Thoracic aorta (tissue), 2 donors: ENCODE results near the gene CPM. TPM values are rescaled to one million over a fixed set of nuclear protein-coding genes. Genes with fewer than 3 reads are reported as not detected.
"Not testable (repeated sequence)": the region's sequence is repeated elsewhere in the genome, so short reads cannot be mapped to it uniquely, and the experiment has no call there.

Source experiments
- ATAC-seq: fragments of 150-250 bp; one replicate; pipeline ENCODE4 v1.8.0; 2017; ENCODE audit warnings: low read depth; ENCODE audit not compliant: insufficient number of reproducible peaks, low FRiP score
- DNase-seq: peaks from one replicate; pipeline ENCODE4 v3.0.0-alpha.2; 2020; ENCODE audit warnings: low spot score
- H3K27ac ChIP-seq, 2 donors: fragments of 200-600 bp; sonication (generic); 1 replicate in 1 of 2; 2 replicates in 1 of 2; pipeline ENCODE4 v1.5.1; 2016; ENCODE audit warnings: mild to moderate bottlenecking in 2 of 2, moderate library complexity in 2 of 2
- H3K27me3 ChIP-seq: fragments of 200-600 bp; sonication (generic); replicated peaks from 2 replicates; pipeline ENCODE4 v1.6.0; 2016; ENCODE audit warnings: mild to moderate bottlenecking; ENCODE audit not compliant: insufficient read depth
- H3K36me3 ChIP-seq: fragments of 200-600 bp; sonication (generic); one replicate; pipeline ENCODE4 v1.5.1; 2016
- H3K4me1 ChIP-seq, 2 donors: fragments of 200-600 bp; sonication (generic); 1 replicate in 1 of 2; 2 replicates in 1 of 2; pipeline versions ENCODE4 v1.5.1 to v1.6.0; 2016; ENCODE audit warnings: low read depth in 2 of 2, mild to moderate bottlenecking in 1 of 2; ENCODE audit not compliant: control insufficient read depth in 1 of 2
- H3K4me3 ChIP-seq: fragments of 200-600 bp; sonication (generic); 2 replicates; pipeline ENCODE4 v1.5.1; 2016; ENCODE audit warnings: mild to moderate bottlenecking
- H3K9me3 ChIP-seq: fragments of 200-600 bp; sonication (generic); 2 replicates; pipeline ENCODE4 v1.5.1; 2016
- total RNA-seq, 2 donors: library from RNA; depleted of rRNA; stranded (reverse); fragments of >200 nt; gene quantifications; one replicate each; pipeline versions ENCODE4 v1.1.0 to v1.2.3, GENCODE V29; 2016
- TF ChIP-seq, protein P1 (sequence below): fragments of 200-600 bp; sonication (generic); IDR thresholded peaks from one replicate; pipeline ENCODE4 v1.5.1; 2019; ENCODE audit warnings: antibody characterized with exemption

The CPM gene
- total RNA-seq, 2 donors from 2014 or later = 22.1 to 62.3 TPM

DNA sequence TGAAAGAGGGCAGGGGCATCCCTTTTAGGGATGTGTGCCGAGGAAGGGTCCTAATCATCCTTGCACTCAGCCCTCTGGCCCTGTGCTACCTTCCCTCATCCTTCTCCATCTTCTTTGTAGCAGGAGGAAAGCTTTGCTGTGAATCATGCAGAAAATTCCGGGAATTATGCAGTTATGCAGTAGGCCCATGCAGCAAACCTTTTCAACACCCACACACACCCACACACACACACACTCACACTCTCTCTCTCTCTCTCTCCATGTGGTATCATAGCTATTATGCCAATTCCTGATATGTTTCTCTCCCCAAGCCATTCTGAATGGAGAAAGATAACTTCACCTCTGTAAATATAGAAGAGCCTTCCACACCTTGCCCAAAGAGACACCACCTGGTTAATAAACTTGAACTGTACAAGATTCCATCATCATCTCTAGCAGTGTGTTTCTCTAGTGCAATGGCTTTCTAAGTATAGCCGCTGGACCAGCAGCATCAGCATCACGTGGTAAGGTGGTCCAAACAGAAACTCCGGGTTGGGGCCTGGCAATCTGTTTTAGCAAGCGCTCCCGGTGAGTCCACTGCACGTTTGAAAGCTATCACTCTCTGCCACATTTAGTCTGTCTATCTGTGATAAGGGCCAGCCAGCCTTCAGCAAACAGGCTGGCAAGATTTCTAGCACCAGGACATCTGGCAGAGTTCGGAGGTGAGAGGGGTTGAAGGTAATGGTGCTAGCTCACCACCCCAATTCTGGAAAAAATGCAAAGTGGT is 67.4 kb downstream of the CPM start:
- Histone ChIP-seq H3K27ac (no peak overlapping the region), H3K4me1 (no peaks in the 10 kb centered on the region), H3K36me3 (no peaks in the 10 kb centered on the region), H3K9me3 (no peaks in the 10 kb centered on the region), H3K27me3 (no peaks in the 10 kb centered on the region), H3K4me3 (no peak overlapping the region)
- ATAC-seq = no peak
- no peak for DNase-seq
- TF ChIP-seq, protein P1, sequence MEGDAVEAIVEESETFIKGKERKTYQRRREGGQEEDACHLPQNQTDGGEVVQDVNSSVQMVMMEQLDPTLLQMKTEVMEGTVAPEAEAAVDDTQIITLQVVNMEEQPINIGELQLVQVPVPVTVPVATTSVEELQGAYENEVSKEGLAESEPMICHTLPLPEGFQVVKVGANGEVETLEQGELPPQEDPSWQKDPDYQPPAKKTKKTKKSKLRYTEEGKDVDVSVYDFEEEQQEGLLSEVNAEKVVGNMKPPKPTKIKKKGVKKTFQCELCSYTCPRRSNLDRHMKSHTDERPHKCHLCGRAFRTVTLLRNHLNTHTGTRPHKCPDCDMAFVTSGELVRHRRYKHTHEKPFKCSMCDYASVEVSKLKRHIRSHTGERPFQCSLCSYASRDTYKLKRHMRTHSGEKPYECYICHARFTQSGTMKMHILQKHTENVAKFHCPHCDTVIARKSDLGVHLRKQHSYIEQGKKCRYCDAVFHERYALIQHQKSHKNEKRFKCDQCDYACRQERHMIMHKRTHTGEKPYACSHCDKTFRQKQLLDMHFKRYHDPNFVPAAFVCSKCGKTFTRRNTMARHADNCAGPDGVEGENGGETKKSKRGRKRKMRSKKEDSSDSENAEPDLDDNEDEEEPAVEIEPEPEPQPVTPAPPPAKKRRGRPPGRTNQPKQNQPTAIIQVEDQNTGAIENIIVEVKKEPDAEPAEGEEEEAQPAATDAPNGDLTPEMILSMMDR = no peak

DNA sequence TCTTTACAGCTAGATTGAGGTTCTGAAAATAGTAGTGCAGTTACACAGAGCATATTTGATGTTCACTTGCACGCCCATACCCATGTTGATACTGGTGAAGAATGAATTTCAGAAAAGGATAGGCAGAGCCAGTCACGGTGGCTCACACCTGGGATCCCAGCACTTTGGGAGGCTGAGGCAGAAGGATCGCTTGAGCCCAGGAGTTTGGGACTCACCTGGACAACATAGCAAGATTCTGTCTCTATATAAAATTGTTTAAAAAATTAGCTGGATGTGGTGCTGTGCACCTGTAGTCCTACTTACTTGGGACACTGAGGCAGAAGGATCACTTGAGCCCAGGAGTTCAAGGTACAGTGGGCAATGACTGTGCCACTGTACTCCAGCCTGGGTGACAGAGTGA is 68.4 kb downstream of the CPM start:
- H3K9me3 ChIP-seq = no peaks in the 10 kb centered on the region
- no peak for ATAC-seq

DNA sequence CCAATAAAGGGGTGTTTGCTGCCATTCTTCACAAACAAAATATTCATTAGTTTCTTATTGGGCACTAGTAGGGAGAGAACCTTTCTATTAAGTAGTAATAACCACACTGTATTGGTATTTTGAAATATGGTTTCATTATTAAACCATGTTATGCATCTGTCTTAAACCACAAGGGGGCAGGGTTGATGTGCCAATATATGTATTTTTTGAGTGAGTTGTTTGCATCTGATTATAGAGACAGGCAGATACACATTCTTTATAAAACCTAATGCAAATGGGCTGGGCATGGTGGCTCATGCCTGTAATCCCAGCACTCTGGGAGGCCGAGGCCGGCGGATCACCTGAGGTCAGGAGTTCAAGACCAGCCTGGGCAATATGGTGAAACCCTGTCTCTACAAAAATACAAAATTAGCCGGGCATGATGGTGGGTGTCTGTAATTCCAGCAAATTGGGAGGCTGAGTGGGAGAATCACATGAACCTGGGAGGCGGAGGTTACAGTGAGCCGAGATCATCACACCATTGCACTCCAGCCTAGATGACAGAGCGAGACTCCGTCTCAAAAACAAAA is 69.0 kb downstream of the CPM start:
- not testable (repeated sequence) for H3K9me3 ChIP-seq, H3K36me3 ChIP-seq, H3K4me3 ChIP-seq, H3K27ac ChIP-seq, H3K4me1 ChIP-seq, DNase-seq, H3K27me3 ChIP-seq, ATAC-seq
- TF ChIP-seq, protein P1 = peak; percentile 48

More for the DNA sequence above, 68.4 kb downstream of the CPM start:
- Histone ChIP-seq H3K4me1 (no peaks in the 10 kb centered on the region), H3K36me3 (no peaks in the 10 kb centered on the region), H3K27ac (no peak overlapping the region), H3K27me3 (no peaks in the 10 kb centered on the region), H3K4me3 (no peak overlapping the region)
- TF ChIP-seq, protein P1 = no peak
- DNase-seq = no peak

DNA sequence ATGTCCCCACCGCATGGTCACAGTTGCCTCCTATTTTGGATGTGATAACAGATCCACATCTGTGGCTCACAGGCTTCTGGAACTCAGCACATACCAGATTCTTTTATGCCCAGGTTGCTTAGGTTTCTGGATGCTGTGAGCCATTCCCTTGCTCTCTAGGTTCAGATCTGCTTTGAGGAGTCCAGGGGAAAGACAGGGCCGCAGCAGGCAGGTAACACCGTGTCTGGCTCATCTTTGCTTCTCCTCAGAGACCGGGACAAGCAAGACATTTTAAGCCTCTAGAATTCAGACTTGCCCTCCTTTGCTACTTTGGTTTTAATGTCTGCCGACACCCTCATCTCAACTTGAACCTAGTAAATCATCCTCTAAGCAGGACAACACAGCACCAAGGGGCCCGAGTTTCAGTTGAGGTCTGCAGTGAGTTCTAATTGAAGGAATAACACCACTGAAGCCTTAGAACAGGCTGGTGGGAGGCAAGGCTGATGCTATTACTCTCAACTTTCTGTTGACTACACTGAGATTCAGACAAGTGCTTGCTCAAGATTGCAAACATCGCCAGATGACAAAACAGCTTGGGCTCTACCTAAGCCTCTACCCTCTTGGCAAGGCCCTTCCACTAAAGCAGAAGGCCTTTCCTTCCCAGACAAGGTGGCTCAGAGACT is 69.7 kb downstream of the CPM start:
- no peaks in the 10 kb centered on the region for H3K4me1 ChIP-seq
- H3K36me3 ChIP-seq = no peaks in the 10 kb centered on the region
- H3K27ac ChIP-seq = no peak overlapping the region
- no peak for DNase-seq
- no peaks in the 10 kb centered on the region for H3K27me3 ChIP-seq
- H3K4me3 ChIP-seq = no peak overlapping the region
- TF ChIP-seq, protein P1 = no peak
- ATAC-seq = no peak
- no peaks in the 10 kb centered on the region for H3K9me3 ChIP-seq

DNA sequence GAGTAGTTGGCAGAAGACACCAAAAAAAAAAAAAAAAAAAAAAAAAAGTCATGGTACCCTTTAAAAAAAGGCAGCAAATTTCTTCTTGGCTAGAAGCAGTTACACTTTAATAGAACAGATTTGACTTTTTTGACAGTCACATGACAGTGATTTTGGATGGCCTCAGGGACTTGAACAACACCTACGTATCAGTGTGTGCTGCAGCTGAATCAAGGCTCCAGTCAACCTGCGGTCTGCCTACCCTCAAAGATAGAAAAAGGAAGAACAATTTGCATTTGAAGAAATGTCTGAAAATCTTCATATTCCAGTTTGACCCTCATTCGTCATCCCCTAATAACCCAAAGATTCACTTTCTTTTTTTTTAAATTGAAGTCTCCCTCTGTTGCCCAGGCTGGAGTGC is 71.1 kb downstream of the CPM start:
- no peaks in the 10 kb centered on the region for H3K27me3 ChIP-seq
- no peaks in the 10 kb centered on the region for H3K36me3 ChIP-seq
- no peaks in the 10 kb centered on the region for H3K4me1 ChIP-seq
- H3K4me3 ChIP-seq = no peak overlapping the region
- TF ChIP-seq, protein P1 = no peak
- no peak for ATAC-seq
- no peak overlapping the region for H3K27ac ChIP-seq
- no peak for DNase-seq
- H3K9me3 ChIP-seq = no peaks in the 10 kb centered on the region
